Smooth muscle cell (in vitro differentiated cells): ENCODE results near the gene SGSM1. TPM values are rescaled to one million over a fixed set of nuclear protein-coding genes. Genes with fewer than 3 reads are reported as not detected.

Experiments
- DNase-seq: peaks from one replicate; lab custom pipeline; 2025; ENCODE audit not compliant: unreplicated experiment; lab: John Stamatoyannopoulos, UW
- H2AFZ ChIP-seq: fragments of 200-600 bp; sonication (generic); 2 replicates; pipeline ENCODE4 v1.6.0; 2016; ENCODE audit warnings: antibody characterized with exemption, low read depth, mild to moderate bottlenecking
- H3F3A ChIP-seq: fragments of 200-600 bp; sonication (generic); 2 replicates; pipeline ENCODE4 v1.6.0; 2017; ENCODE audit warnings: antibody characterized with exemption, low read depth
- H3K27ac ChIP-seq: fragments of 200-600 bp; sonication (generic); 2 replicates; pipeline ENCODE4 v1.5.1; 2016; ENCODE audit warnings: low read depth, mild to moderate bottlenecking
- H3K27me3 ChIP-seq: fragments of 200-600 bp; sonication (generic); 2 replicates; pipeline ENCODE4 v1.6.1; 2016; ENCODE audit warnings: low read depth, mild to moderate bottlenecking
- H3K36me3 ChIP-seq: fragments of 200-600 bp; sonication (generic); 2 replicates; pipeline ENCODE4 v1.5.1; 2016; ENCODE audit warnings: low read depth
- H3K4me1 ChIP-seq: fragments of 200-600 bp; sonication (generic); 2 replicates; pipeline ENCODE4 v1.5.1; 2016; ENCODE audit warnings: low read depth
- H3K4me2 ChIP-seq: fragments of 200-600 bp; sonication (generic); 2 replicates; pipeline ENCODE4 v1.6.0; 2016; ENCODE audit warnings: mild to moderate bottlenecking
- H3K4me3 ChIP-seq: fragments of 200-600 bp; sonication (generic); 2 replicates; pipeline ENCODE4 v1.5.1; 2016; ENCODE audit warnings: mild to moderate bottlenecking
- H3K79me2 ChIP-seq: fragments of 200-600 bp; sonication (generic); 2 replicates; pipeline ENCODE4 v1.6.0; 2016; ENCODE audit warnings: low read depth, mild to moderate bottlenecking
- H3K9ac ChIP-seq: fragments of 200-600 bp; sonication (generic); 2 replicates; pipeline ENCODE4 v1.6.0; 2016; ENCODE audit warnings: low read depth
- H3K9me3 ChIP-seq: fragments of 200-600 bp; sonication (generic); replicated peaks from 2 replicates; pipeline ENCODE4 v1.5.1; 2016; ENCODE audit warnings: low read depth
- H4K20me1 ChIP-seq: fragments of 200-600 bp; sonication (generic); 2 replicates; pipeline ENCODE4 v1.6.0; 2016; ENCODE audit warnings: low read depth
- WGBS: methylation state at CpG from one replicate; pipeline ENCODE4 v1.1.7; 2016; ENCODE audit warnings: low lambda C conversion rate; 5-methylcytosine and 5-hydroxymethylcytosine counted together
- polyA plus RNA-seq: library from polyadenylated mRNA; unstranded; fragments of >200 nt; fragmentation: Nextera tagmentation; extraction: Ambion mirVana; gene quantifications from 2 replicates; pipeline ENCODE4 v1.2.1, GENCODE V29; 2016
- total RNA-seq: library from RNA; depleted of rRNA; stranded (reverse); fragments of >200 nt; gene quantifications from 2 replicates; pipeline ENCODE4 v1.2.3, GENCODE V29; 2014
- TF ChIP-seq, protein P1 (sequence below): fragments of 200-600 bp; sonication (generic); IDR thresholded peaks from 2 replicates; pipeline ENCODE4 v1.5.1; 2017; ENCODE audit warnings: borderline replicate concordance, mild to moderate bottlenecking, antibody characterized with exemption; ENCODE audit not compliant: insufficient read depth, poor library complexity, severe bottlenecking

The SGSM1 gene
- total and polyA plus RNA-seq, 2 experiments from 2014 or later, result 0.18 TPM; not detected in 1

DNA sequence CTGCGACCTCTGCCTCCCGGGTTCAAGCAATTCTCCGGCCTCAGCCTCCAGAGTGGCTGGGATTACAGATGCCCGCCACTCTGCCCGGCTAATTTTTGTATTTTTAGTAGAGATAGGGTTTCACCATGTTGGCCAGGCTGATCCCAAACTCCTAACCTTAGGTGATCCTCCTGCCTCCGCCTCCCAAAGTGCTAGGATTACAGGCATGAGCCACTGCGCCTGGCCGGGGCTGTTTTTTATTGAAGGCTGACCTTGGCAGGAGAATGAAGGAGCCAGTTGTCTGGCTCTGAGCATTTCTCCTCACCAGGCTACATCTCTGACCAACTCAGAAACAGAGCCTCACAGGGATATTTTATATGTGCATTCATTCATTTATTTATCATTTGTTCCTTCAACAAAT lies 148.8 kb downstream of the SGSM1 start:
- H3K27ac ChIP-seq, result no peak overlapping the region
- no peak overlapping the region for H3K4me2 ChIP-seq
- no peak overlapping the region for H3K9ac ChIP-seq
- no peaks in the 10 kb centered on the region for H3K27me3 ChIP-seq
- peaks cover 16% of the 10 kb centered on the region for H3K4me1 ChIP-seq
- WGBS, result 74% methylated on average over 8 of the region's 8 CpGs
- peaks cover 4% of the 10 kb centered on the region for H3F3A ChIP-seq
- TF ChIP-seq, protein P1, sequence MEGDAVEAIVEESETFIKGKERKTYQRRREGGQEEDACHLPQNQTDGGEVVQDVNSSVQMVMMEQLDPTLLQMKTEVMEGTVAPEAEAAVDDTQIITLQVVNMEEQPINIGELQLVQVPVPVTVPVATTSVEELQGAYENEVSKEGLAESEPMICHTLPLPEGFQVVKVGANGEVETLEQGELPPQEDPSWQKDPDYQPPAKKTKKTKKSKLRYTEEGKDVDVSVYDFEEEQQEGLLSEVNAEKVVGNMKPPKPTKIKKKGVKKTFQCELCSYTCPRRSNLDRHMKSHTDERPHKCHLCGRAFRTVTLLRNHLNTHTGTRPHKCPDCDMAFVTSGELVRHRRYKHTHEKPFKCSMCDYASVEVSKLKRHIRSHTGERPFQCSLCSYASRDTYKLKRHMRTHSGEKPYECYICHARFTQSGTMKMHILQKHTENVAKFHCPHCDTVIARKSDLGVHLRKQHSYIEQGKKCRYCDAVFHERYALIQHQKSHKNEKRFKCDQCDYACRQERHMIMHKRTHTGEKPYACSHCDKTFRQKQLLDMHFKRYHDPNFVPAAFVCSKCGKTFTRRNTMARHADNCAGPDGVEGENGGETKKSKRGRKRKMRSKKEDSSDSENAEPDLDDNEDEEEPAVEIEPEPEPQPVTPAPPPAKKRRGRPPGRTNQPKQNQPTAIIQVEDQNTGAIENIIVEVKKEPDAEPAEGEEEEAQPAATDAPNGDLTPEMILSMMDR, result no peak
- H3K9me3 ChIP-seq, result no peaks in the 10 kb centered on the region
- no peaks in the 10 kb centered on the region for H4K20me1 ChIP-seq
- peaks cover 23% of the 10 kb centered on the region for H3K79me2 ChIP-seq
- no peak overlapping the region for H3K4me3 ChIP-seq
- DNase-seq, result no peak
- no peak overlapping the region for H2AFZ ChIP-seq
- H3K36me3 ChIP-seq, result no peaks in the 10 kb centered on the region

DNA sequence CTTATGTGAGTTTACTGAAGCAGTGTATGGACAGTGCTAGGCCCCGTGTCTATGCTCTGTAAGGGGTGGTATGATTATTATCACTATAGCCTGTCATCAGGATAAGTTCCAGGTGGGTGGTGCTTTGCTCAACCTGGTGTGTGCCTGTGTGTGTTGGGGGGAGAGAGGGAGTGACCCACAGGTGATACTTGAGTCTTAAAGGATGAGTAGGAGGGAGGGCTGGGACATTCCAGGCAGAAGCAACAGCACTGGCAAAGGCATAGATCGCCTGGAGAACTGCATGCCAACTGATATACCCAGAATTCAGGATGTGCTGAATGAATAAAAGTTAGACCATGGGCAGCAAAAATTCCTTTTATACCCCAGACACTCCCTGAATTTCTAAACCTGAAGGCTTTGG lies 151.0 kb downstream of the SGSM1 start:
- Histone ChIP-seq H3K4me2 (no peak overlapping the region), H3K36me3 (no peaks in the 10 kb centered on the region), H3K4me3 (no peak overlapping the region), H2AFZ (no peak overlapping the region), H4K20me1 (no peaks in the 10 kb centered on the region), H3K4me1 (peaks cover 16% of the 10 kb centered on the region), H3K27me3 (no peaks in the 10 kb centered on the region), H3K79me2 (peaks cover 38% of the 10 kb centered on the region), H3K27ac (no peak overlapping the region), H3F3A (peaks cover 4% of the 10 kb centered on the region), H3K9me3 (no peaks in the 10 kb centered on the region), H3K9ac (no peak overlapping the region)
- WGBS, result 90% methylated on average over 2 of the region's 2 CpGs
- TF ChIP-seq, protein P1, result no peak
- DNase-seq, result no peak

DNA sequence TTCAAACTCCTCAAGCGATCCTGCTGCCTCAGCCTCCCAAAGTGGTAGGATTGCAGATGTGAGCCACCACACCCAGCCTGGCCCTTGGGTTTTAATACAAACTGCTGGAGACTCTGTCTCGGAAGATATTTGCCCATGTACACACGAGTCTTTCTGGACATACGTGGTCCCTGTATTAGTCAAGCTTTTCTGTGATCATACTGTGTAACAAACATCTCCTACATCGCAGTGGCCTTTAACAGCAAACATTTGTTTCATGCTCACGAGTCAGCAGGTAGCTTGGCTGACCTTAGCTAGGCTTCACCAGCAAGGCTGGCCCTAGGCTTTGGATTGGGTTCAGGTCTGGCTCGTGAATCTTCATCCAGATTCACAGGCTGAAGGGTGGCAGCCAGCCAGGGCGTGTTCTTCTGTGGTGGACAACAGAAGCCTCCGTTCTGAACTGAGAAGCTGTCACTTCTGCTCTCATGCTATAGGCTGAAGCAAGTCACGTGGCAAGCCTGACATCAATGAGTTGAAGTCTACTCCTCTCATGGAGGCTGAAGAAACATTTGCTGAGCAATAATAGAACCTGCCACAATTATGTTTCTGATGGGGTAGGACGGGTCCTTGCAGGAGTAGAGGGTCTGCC lies 155.3 kb downstream of the SGSM1 start:
- 91% methylated on average over 11 of the region's 11 CpGs for WGBS
- Histone ChIP-seq H3F3A (no peaks in the 10 kb centered on the region), H3K27ac (no peak overlapping the region), H3K4me2 (no peak overlapping the region), H3K4me3 (no peak overlapping the region), H3K36me3 (no peaks in the 10 kb centered on the region), H3K9ac (no peak overlapping the region), H3K27me3 (no peaks in the 10 kb centered on the region), H4K20me1 (no peaks in the 10 kb centered on the region), H2AFZ (no peak overlapping the region), H3K9me3 (no peaks in the 10 kb centered on the region), H3K4me1 (no peaks in the 10 kb centered on the region), H3K79me2 (peaks cover 38% of the 10 kb centered on the region)
- TF ChIP-seq, protein P1, result no peak
- no peak for DNase-seq

DNA sequence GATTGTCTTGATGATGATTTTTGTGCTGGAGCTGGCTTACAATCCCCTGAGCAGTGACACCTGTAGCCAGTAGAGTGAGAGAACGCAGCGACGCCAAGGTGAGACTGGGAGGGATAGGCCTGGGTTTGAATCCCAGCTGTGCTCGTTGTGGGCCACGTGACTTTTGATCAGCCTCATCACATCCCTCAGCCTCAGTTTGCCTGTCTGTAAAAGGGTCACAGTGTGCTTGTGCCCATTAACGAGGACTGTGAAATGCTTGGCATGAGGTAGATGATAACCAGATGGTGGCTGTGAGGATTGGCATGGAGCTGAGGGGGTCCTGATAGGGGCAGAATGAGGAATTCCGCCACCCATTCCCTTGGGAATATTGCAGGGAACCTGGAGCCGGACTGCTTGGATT lies 156.1 kb downstream of the SGSM1 start:
- Histone ChIP-seq H3K36me3 (no peaks in the 10 kb centered on the region), H3K4me3 (no peak overlapping the region), H3K9ac (no peak overlapping the region), H2AFZ (no peak overlapping the region), H3K4me1 (no peaks in the 10 kb centered on the region), H3K9me3 (no peaks in the 10 kb centered on the region), H3K79me2 (peaks cover 35% of the 10 kb centered on the region), H3K27ac (no peak overlapping the region), H3K27me3 (no peaks in the 10 kb centered on the region), H4K20me1 (no peaks in the 10 kb centered on the region), H3K4me2 (no peak overlapping the region), H3F3A (no peaks in the 10 kb centered on the region)
- WGBS, result 94% methylated on average over 8 of the region's 8 CpGs
- TF ChIP-seq, protein P1, result no peak
- no peak for DNase-seq
